GM12872 (cell line): ENCODE measurements around the gene SORL1.

Experiments
- TF ChIP-seq, protein P1 (sequence below): IDR thresholded peaks from 3 replicates; pipeline ENCODE4 v1.5.1; 2011; ENCODE audit warnings: low read depth, mild to moderate bottlenecking, low read length, moderate library complexity; ENCODE audit not compliant: insufficient read depth

The SORL1 gene

DNA sequence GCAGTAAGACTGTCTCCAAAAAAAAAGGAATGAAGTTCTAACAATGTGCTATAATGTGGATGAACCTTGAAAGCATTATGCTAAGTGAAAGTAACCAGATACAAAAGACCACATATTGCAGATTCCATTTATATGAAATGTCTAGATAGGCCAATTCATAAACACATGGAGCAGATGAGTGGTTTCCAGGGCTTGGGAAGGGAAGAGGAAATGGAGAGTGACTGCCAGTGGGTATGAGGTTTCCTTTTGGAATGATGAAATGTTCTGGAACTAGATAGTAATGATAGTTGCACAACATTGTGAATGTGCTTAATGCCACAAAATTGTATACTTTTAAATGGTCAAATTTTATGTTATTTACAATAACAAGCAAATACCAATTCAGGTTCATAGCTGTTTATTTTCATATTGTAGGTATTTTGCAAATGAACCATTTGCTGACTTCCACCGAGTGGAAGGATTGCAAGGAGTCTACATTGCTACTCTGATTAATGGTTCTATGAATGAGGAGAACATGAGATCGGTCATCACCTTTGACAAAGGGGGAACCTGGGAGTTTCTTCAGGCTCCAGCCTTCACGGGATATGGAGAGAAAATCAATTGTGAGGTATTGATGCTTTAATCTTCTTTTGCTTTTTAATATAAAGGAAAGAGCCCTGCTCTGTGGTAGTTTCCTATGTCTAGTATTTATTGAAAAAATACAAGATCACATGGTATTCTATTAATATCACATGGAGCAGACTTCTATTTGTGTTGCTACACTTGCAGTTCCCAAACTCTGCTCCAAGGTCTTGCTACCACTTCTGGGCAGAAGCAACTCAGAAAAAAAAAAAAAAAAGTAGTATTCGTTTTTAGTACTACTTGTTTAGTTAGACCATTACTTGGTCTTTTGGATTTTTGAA is 68.4 kb downstream of the SORL1 start:
- TF ChIP-seq, protein P1, sequence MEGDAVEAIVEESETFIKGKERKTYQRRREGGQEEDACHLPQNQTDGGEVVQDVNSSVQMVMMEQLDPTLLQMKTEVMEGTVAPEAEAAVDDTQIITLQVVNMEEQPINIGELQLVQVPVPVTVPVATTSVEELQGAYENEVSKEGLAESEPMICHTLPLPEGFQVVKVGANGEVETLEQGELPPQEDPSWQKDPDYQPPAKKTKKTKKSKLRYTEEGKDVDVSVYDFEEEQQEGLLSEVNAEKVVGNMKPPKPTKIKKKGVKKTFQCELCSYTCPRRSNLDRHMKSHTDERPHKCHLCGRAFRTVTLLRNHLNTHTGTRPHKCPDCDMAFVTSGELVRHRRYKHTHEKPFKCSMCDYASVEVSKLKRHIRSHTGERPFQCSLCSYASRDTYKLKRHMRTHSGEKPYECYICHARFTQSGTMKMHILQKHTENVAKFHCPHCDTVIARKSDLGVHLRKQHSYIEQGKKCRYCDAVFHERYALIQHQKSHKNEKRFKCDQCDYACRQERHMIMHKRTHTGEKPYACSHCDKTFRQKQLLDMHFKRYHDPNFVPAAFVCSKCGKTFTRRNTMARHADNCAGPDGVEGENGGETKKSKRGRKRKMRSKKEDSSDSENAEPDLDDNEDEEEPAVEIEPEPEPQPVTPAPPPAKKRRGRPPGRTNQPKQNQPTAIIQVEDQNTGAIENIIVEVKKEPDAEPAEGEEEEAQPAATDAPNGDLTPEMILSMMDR, result no peak

DNA sequence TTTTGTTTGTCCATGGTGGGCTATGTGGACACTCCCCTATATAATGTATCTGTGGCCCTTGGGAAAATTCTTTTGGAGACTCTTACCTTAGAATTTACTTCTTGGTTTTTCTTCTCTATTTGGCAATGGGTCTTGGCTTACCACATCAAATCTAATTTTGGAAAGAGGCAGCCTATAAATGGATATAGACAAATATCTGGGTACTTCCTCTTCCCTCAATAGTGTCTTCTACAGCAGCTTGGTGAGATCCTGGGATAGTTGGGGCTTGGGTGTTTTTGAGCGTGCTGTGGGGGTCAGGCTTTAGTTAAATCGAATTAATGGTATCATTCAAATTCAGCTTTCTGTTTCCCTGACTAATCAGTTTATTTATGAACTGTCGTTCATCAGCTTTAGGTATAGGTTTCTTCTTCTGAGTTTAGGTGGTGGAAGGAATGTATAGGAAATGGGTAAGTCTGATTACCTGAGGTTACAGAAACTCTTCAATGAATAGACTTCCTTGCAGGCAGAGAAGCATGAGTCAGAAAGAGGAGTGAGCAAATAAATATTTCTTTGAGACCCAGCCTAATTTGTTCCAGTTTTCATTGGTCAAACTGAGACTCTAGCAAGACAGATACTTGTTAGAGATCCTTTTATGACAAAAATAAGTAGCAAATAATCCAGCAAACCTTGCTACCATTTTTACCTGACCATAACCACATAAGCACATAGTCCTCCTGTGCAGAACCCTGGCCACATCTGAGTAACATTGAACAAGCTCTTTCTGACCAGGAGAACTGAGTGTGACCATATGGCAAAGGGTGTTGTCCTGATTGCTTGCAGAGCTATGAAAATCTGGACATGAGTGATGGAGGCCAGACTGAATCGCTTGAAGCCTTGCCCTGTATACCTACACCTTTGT is 69.3 kb downstream of the SORL1 start:
- TF ChIP-seq, protein P1, result no peak

DNA sequence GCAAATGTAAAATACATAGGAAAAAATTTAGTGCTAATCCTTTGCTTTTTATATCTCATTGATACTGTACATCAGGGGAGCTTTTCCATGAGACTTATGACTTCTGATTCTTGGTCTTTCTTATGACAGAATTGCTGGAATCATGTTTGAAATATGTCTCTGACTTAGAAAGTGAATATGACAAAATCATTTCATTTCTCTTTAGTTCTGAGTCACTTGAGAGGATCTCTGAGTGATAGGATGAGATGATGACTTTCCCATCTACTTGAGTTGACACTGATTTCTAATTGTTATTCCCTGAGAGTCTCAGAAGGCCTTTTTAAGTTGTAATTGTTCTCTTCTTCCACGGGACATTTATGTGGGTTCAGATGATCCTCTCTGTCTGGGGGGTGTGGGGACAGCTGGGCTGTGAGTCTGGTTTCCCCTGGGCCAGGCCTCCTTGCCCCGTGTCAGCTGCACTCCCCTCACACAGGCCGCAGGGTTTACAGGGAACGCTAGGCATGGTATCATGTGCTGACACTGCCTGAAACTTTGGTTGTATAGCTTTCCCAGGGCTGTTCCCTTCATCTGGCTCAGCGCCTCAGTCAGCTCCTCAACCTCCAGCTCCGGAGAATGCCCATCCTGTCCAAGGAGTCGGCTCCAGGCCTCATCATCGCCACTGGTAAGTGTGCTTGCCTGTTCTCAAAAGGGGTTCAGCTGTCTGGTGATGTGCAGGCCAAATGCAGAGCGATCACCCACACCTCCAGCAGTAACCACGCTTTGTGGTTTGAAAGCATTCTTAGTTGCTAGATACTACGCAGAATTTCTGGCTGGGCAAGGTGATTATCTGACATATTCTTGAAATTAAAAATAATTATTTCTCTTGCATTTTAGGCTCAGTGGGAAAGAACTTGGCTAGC is 70.2 kb downstream of the SORL1 start:
- TF ChIP-seq, protein P1, result no peak

DNA sequence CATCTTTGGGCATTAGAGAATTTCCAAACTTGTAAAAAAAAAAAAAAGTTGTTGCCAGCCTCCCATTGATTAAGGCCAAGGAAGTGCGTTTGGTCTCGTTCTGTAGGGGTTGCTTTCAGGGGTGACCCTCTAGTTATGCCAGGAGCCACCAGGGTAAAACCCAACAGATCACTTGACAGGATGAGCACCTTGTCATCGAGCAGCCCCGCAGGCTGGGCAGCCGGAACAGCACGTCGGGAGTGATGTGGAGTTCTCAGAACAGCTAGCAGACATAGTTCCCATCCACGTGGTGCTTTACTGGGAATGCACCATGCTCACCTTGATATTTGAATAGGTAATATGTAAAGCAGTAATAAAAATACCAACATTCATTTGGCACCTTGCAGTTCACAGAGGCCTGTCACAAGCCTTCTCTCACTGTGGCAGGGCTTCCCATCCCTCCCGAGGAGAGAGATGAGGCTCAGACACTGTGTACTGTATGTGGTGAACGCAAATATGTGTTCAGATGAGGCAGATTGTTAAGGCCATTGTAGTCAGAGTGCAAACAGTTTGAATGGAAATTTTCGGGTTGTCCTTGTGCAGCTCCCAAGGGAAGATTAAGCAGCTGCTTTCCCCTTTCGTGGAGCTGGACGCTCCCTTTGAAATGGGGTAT is 71.6 kb downstream of the SORL1 start:
- TF ChIP-seq, protein P1, result no peak

DNA sequence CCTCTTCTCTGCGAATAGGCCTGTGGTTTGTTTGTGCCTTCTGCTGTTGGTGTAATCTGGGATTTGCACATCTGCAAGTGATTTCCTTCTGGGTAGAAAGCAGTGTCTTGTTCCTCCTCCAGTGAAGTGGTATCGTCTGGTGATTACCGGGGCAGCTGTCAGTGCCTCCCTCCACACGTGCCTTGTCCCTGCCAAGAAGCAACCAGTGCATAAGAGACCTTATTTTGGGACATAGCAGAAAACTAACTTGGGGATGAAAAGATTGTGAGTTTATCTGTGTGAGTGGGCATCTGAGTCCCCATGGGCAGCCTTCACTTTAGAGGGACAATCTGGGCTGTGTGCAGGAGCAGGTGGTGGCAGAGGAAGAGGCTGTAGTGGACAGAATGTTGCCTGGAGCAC is 72.1 kb downstream of the SORL1 start:
- TF ChIP-seq, protein P1, result no peak

DNA sequence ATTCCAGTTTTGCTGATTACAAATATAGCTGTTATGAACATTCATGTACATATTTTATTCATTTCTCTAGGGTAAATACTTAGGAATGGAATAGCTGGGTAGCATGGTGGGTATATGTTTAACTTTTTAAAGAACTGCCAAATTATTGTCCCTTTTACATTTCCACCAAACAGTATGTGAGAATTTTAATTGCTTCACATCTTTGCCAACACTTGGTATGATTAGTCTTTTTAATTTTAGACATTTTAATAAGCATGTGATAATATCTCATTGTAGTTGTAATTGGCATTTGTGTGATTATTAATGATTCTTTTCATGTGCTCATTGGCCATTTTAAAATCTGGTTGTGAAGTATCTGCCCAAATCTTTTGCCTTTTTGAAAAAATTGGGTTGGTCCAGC is 73.3 kb downstream of the SORL1 start:
- TF ChIP-seq, protein P1, result no peak
